ENCODE data around the gene CBY3. TPM values are rescaled to one million over a fixed set of nuclear protein-coding genes. Genes with fewer than 3 reads are reported as not detected.

CBY3 gene
- total RNA-seq, 1 donor from 2014 or later, result not detected

Other genes starting within 250 kb of the CBY3 start
- 16.4 TPM for gene RUFY1, start 130.5 kb downstream of the CBY3 start, total RNA-seq
- gene HNRNPH1, start 57.4 kb downstream of the CBY3 start, total RNA-seq, result 215 TPM
- 501 TPM for gene CANX, start 17.9 kb upstream of the CBY3 start, total RNA-seq
- gene MAML1, start 51.8 kb upstream of the CBY3 start, total RNA-seq, result 7.3 TPM
- 2.6 TPM for gene LTC4S, start 113.0 kb upstream of the CBY3 start, total RNA-seq
- gene MGAT4B, start 125.8 kb upstream of the CBY3 start, total RNA-seq, result 192 TPM
- 361 TPM for gene SQSTM1, start 139.9 kb upstream of the CBY3 start, total RNA-seq
- 12.8 TPM for gene MRNIP, start 177.8 kb upstream of the CBY3 start, total RNA-seq
- gene TBC1D9B, start 226.9 kb upstream of the CBY3 start, total RNA-seq, result 107 TPM